Heart left ventricle (tissue), 16 donors: ENCODE data around the gene OPRL1. TPM values are rescaled to one million over a fixed set of nuclear protein-coding genes. Genes with fewer than 3 reads are reported as not detected.

Experiments used
- ATAC-seq, 4 donors: fragments of 200-7000 bp; cut with Tn5 transposase; one replicate each; pipeline ENCODE4 v1.9.1; 2020 to 2022; ENCODE audit warnings: moderate library complexity in 4 of 4, mild to moderate bottlenecking in 3 of 4, moderate number of reproducible peaks in 1 of 4
- DNase-seq, 5 donors: peaks; one replicate each; pipeline ENCODE4 v3.0.0-alpha.2; 2020
- H3K27ac ChIP-seq, 12 donors: fragments of 200-600 bp; sonication (generic) in 4 of 12; one replicate each; pipeline versions ENCODE4 v1.5.0 to v1.8.0; 2016 to 2022; ENCODE audit warnings: mild to moderate bottlenecking in 2 of 12
- H3K27me3 ChIP-seq, 9 donors: fragments of 200-600 bp; sonication (generic) in 2 of 9; one replicate each; pipeline versions ENCODE4 v1.5.1 to v1.8.0; 2016 to 2022; ENCODE audit warnings: mild to moderate bottlenecking in 3 of 9
- H3K36me3 ChIP-seq, 9 donors: fragments of 200-600 bp; sonication (generic) in 2 of 9; one replicate each; pipeline versions ENCODE4 v1.5.0 to v1.8.0; 2018 to 2022; ENCODE audit warnings: mild to moderate bottlenecking in 2 of 9
- H3K4me1 ChIP-seq, 12 donors: fragments of 200-600 bp; sonication (generic) in 4 of 12; one replicate each; pipeline versions ENCODE4 v1.5.0 to v1.8.0; 2016 to 2022; ENCODE audit warnings: mild to moderate bottlenecking in 3 of 12
- H3K4me3 ChIP-seq, 12 donors: fragments of 200-600 bp; sonication (generic) in 4 of 12; one replicate each; pipeline versions ENCODE4 v1.5.0 to v1.8.0; 2017 to 2022; ENCODE audit warnings: mild to moderate bottlenecking in 9 of 12, moderate library complexity in 4 of 12
- H3K9me3 ChIP-seq, 12 donors: fragments of 200-600 bp; sonication (generic) in 4 of 12; one replicate each; pipeline versions ENCODE4 v1.5.0 to v1.8.0; 2016 to 2022; ENCODE audit warnings: mild to moderate bottlenecking in 1 of 12
- CTCF ChIP-seq, 12 donors: fragments of 200-600 bp; sonication (generic) in 4 of 12; IDR thresholded peaks; one replicate each; pipeline versions ENCODE4 v1.5.0 to v1.8.0; 2018 to 2022; ENCODE audit warnings: antibody characterized with exemption in 12 of 12, mild to moderate bottlenecking in 5 of 12
- POLR2A ChIP-seq, 2 donors: fragments of 450-650 bp; IDR thresholded peaks; one replicate each; pipeline ENCODE4 v1.6.1; 2017; ENCODE audit warnings: antibody characterized with exemption in 2 of 2, mild to moderate bottlenecking in 2 of 2, moderate library complexity in 2 of 2
- WGBS, 4 donors: extraction: QIAGEN DNeasy Blood & Tissue Kit in 2 of 4; methylation state at CpG; one replicate each; pipeline versions ENCODE4 v1.1.5 to v1.1.7; 2013 to 2018; 5-methylcytosine and 5-hydroxymethylcytosine counted together
- intact Hi-C, 10 donors: fragments of 100-400 bp; cut with DNase I; formaldehyde crosslinking; loops; one replicate each; pipeline versions ENCODE4 v1.11.1 to v1.14.2; 2022
- polyA plus RNA-seq, 2 donors: library from polyadenylated mRNA; stranded (reverse); fragments of 200-250 nt; gene quantifications; one replicate each; pipeline ENCODE4 v1.2.3, GENCODE V29; 2013
- total RNA-seq, 9 donors: library from RNA; depleted of rRNA in 2 of 9; stranded (reverse); fragments of >200 nt in 2 of 9; fragmentation: NEBNext Ultra II Directional in 3 of 9; extraction: Animal tissue kit (Norgen Biotek cat#: 25700) in 3 of 9; gene quantifications; one replicate each; pipeline versions ENCODE4 v1.1.0 to v1.2.4, GENCODE V29; 2016 to 2023
- donor health status: ischemic (EF 13 %, LVEDD 7.1; RV severe dilation, severe dysfunction).
- donor health status: healthy with polysubstance abuse.
- donor health status: DM: no; HTN: yes; CAD: no.
- donor health status: DM: no; HTN: no; CAD: no.
- donor health status: ischemic (EF 25% LVEDD 6.9; RV normal size, moderate dysfunction).
- donor health status: ischemic (EF 25% LVEDD 5.7; RV mildly dilated, moderate dysfunction).
- donor health status: healthy.
- donor health status: DM: yes; HTN: yes; CAD: no.
- donor health status: ischemic (EF 35%, LVEDD 5.7; RV mildly dilated, moderate dysfunction).
- donor health status: nonischemic (EF 11% LVEDD 7.7; RV severe dilation, severe dysfunction).
- donor health status: DM: yes; HTN: yes; CAD: no.
- donor health status: PGD.
- donor health status: ischemic (EF 29% LVEDD 5.4; RV normal size, mild dysfunction).
- donor health status: nonischemic (EF 23%, LVEDD 6.1; RV moderate dilation, normal function).

OPRL1 gene
- total and polyA plus RNA-seq, 11 donors = 0.18 to 1.9 (median 0.54) TPM

DNA sequence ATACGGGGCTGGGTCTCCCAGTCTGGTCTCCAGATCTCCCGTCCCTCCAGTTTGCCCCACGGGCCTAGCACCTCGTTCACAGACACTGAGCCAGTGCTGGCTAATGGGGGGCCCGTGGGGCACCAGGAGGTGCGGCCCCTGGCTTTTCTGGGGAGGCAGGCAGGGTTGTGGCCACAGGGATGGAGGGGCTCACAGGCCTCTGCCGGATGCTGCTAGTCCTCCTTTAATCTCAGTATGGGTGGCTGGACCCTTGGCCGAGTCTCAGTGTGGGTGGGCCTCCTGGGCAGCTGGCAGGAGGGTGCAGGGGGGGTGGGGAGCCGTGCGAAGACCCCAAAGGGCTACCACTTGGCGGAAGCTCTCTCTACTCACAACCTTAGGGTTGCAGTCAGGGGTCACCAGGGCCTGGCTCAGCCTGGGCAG lies 28.8 kb upstream of the OPRL1 start:
- Histone ChIP-seq H3K9me3 (no peaks in the 10 kb centered on the region), H3K27ac (peak overlapping the region; percentile 78 to 96 (median 91)), H3K4me3 (peak overlapping the region in 11 of 12 donors; percentile 20 to 91 (median 61)), H3K4me1 (peaks cover 0 to 54% (median 29%) of the 10 kb centered on the region in 12 donors), H3K36me3 (peaks cover 0 to 23% (median 8%) of the 10 kb centered on the region in 9 donors), H3K27me3 (peaks cover 0 to 61% (median 14%) of the 10 kb centered on the region in 9 donors)
- TF ChIP-seq CTCF (IDR thresholded peaks at IDR 0.05) = no peak
- TF ChIP-seq POLR2A (IDR thresholded peaks at IDR 0.05) = no peak
- DNase-seq (no peak), ATAC-seq (no peak)
- intact Hi-C loops = no loop called here
- 67 to 72% (median 69%) methylated on average over 9 to 11 of the region's 11 CpGs for WGBS, 4 donors

DNA sequence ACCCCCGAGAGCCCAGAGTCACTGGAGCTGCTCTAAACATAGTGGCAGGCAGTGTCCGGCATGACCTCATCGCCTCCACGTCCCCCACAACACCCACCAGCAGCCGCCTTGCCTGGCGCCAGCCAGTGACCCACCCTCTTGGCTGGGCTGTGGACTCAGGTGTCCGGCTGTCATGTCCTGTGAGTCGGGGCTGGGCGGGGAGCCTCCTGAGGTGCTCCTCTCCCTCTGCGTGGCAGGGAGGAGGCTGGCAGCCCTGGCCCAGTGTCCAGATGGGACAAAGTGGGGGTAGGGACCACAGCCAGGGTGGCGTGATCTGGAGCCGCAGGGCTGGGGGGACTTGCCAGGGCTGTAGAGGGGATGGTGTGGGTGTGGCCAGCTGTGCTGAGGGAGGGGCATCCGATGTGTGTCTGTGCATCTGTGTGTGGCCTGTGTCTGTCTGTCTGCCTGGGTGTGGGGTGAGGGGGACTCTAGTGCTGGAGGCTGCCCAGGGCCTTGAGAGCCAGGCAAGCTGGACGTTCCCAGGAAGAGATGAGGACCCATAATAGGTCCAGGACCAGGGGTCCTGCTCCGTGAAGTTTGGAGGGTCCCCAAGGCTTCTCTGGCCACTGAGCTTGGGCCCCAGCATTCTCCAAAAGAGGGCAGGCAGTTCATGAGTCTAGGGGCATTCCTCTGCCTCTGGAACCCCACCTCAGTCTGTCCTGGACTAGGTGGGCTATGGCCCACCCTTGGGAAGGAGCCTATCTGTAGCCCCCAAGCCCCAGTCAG lies 28.1 kb upstream of the OPRL1 start:
- Histone ChIP-seq H3K9me3 (no peaks in the 10 kb centered on the region), H3K4me1 (peaks cover 0 to 59% (median 32%) of the 10 kb centered on the region in 12 donors), H3K4me3 (peak overlapping the region in 7 of 12 donors; percentile 32 to 91 (median 65)), H3K27me3 (peaks cover 0 to 59% (median 14%) of the 10 kb centered on the region in 9 donors), H3K36me3 (peaks cover 0 to 20% (median 8%) of the 10 kb centered on the region in 9 donors), H3K27ac (peak overlapping the region; percentile 78 to 96 (median 91))
- ATAC-seq = peak; percentile 45 to 72 (median 55)
- intact Hi-C loops = no loop called here
- peak in 1 of 2 donors; percentile 38 for TF ChIP-seq POLR2A (IDR thresholded peaks at IDR 0.05)
- no peak for TF ChIP-seq CTCF (IDR thresholded peaks at IDR 0.05)
- WGBS, 4 donors = 57 to 76% (median 68%) methylated on average over 13 to 15 of the region's 15 CpGs
- DNase-seq = peak; percentile 87 to 92 (median 89)

- ATAC-seq = no peak
- intact Hi-C loops = no loop called here
- peaks cover 0 to 14% (median 8%) of the 10 kb centered on the region in 9 donors for H3K36me3 ChIP-seq
- no peaks in the 10 kb centered on the region for H3K9me3 ChIP-seq
- TF ChIP-seq POLR2A (IDR thresholded peaks at IDR 0.05) (no peak), CTCF (IDR thresholded peaks at IDR 0.05) (no peak)
- peak overlapping the region in 7 of 12 donors; percentile 5 to 32 (median 22) for H3K4me3 ChIP-seq
- peak overlapping the region; percentile 68 to 96 (median 91) for H3K27ac ChIP-seq
- peaks cover 0 to 65% (median 34%) of the 10 kb centered on the region in 12 donors for H3K4me1 ChIP-seq
- 66 to 78% (median 73%) methylated on average over 9 to 10 of the region's 10 CpGs for WGBS, 4 donors
- DNase-seq = no peak
- H3K27me3 ChIP-seq = peaks cover 0 to 58% (median 14%) of the 10 kb centered on the region in 9 donors
These were observed 27.6 kb upstream of the OPRL1 start for GRCh38 chr20:64052326-64052722.
